HG03066 (cell line): Measurements from ENCODE around the gene MRO.
"Not testable (repeated sequence)": the region's sequence is repeated elsewhere in the genome, so short reads cannot be mapped to it uniquely, and the experiment has no call there.

ENCODE experiments used
- ATAC-seq: cut with Tn5 transposase; IDR thresholded peaks from one replicate; pipeline ENCODE4 v1.9.1; 2021; ENCODE audit warnings: low read depth; ENCODE audit not compliant: unreplicated experiment

The MRO gene

DNA sequence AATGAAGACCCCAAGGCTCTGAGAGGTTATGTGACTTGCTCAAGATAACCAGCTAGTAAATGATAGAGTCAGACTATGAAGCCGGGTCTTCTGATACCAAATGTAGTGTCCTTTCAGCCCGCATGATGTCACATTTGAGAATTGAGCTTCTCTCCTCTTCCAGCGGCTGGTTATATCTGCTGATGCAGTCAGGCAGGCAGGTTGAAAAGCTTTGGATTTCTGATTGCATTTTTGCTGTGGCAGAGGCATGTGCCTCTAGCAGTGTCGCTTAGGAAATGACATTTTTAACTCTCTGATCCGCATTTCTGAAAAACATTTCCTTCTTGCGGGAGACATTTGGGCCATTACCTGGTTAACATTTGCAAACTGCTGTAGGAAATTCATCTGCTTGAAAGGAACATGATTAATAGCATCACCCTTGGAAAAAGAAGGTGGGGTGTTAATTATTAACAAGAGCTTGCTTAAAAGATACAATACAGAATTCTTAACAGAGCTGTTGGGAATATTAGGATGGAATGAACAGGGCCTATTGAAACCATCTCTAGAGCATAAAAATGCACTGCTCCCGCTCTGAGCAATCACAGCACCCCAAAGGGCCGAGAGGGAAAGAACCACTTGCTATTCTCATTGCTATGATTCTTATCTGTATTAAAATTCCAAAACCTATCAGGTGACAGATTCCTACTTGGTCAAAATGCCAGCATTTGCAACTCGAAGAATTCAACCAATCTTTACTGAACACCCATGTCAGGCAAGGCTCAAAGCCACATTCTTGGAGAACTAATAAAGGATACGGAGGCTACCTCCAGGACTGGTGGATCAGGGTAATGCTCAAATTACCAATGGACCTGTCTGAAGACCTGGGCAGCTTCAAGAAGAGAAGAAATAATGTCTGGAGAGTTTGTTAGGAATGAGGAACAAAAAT, 25.9 kb downstream of the MRO start:
- ATAC-seq = no peak

DNA sequence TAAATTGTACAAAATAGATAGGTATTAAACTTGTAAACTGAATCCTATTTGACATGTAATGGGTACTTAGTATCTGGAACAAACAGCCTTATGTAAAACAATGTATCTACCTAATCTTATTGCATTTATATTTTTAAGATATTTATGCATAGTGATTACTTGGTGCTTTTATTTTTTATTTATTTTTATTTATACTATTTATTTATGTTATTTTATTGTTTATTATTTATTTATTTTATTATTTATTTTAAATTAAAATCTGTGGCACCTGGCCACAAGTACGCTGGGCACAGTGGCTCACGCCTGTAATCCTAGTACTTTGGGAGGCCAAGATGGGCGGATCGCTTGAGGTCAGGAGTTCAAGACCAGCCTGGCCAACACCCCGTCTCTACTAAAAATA, 26.9 kb downstream of the MRO start:
- no peak for ATAC-seq

DNA sequence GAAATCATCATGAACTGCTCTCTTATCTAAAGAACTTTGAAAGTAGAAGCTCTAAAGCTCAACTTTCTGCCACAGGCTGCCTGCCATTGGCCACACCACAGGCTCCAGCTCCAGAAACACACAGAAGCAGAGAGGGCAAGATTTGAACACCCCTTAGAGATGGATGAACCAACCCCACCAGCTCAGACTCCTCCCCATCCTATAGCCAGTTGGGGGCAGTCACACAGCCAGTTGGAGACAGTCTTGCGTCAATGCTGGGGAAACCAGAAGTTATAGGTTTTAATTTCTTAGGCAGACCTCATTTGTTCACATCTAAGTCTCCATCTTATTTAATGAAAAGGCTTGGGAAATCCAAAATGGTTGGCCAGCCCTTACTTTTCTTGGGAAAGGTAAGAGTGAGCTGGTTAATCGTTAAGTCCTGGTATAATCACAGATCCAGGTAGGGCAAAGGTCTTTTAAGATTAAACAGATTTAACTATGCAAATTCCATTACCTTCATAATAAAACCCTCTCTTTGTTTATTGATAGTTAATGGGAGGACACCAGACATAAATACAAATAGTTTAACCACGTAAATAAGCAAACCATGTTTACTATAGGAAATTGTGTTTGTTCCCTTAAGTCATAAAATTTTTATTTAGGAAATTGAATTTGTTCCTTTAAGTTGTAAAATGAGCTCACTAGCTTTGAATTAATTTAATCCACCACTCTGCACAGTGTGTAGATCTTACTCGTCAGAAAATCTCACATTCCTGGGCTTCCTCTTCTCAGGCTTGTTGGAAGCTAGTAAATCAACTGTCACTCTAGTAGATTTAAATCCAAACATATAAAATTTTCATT, 28.0 kb downstream of the MRO start:
- ATAC-seq = no peak

DNA sequence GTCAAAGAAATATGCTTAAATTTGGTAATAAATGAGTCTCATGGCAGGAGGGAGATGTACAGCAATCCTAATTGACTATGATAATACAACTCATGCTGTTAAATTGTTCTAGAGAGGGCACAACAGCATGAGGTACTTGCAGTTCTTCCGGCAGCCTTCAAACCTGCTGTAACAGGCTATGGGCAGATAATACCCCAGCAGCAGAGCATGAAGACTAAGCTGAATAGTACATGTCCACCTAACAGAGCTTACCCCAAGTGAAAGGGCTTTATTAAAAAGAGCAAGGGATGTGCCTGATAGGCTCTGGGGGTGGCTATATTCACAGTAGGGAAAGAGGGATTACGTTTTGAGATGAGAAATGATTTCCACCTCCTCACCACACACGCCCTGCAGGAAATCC, 28.9 kb downstream of the MRO start:
- no peak for ATAC-seq

DNA sequence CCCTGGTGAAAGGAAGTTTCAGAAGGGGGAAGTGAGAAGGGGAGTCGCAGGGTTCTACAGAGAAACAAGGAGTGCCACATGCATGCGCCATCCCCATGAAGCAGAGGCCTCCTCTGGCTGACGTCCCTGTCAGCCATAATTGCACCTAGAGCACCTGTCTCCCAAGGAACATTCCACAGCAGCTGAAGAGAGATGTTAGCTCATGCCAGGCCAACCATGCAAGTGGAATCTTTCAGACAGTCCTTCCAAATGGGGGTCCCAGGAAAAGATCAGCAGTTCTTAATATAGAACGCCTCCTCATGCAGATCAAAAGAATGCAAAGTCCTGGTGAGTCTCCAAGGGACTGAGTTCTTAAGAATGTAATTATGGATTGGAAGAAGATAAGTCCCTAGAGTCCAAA, 29.6 kb downstream of the MRO start:
- ATAC-seq = no peak

DNA sequence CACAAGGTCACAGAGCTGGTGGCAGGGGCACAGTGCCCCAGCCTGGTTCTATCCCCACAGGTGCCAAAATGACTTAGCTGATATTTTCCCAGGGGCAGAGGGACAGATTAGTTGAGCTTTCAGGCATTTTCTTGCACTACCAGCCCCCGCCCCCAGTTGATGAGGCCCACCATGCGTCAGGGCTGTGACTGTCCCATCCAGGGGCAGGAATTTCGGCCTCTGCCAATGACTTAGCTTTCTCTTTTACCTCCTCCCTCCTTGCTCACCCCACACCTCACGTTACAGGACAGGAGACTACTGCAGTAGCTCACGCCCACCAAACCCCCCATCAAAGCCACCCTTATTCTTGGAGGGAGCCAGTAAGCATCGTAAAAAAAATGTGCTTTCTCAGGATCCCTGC, 31.5 kb downstream of the MRO start:
- ATAC-seq = no peak

DNA sequence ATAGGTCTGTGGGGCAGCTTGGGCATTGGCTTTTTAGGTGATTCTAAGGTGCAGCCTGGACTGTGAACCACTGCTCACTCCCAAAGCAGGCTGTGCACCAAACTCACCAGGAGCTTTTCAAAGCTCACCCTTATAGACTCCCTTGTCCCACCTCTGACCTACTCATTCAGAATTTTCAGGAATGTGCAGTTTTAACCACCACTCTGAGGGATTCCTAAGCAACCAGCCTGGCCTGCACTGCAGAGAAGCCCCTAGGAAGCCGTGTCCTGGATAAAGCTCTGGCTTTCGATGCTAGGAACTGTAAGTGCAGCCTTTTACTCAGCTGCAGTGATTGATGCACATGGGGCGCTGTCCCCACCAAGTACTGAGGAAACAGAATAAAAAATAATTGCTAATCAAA, 33.0 kb downstream of the MRO start:
- ATAC-seq = no peak

DNA sequence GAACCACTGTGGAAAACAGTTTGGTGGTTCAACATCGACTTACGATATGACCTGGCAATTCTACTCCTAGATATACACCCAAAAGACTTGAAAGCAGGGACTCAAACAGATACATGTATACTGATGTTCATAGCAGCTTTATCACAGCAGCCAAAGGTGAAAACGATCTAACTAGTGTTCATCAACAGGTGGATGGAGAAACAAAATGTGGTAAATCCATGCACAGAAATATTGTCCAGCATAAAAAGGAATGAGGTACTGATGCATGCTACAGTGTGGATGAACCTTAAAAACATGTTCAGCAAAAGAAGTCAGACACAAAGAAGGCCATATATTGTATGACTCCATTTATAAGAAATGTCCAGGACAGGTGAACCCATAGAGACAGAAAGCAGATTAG, 36.3 kb downstream of the MRO start:
- ATAC-seq = no peak

DNA sequence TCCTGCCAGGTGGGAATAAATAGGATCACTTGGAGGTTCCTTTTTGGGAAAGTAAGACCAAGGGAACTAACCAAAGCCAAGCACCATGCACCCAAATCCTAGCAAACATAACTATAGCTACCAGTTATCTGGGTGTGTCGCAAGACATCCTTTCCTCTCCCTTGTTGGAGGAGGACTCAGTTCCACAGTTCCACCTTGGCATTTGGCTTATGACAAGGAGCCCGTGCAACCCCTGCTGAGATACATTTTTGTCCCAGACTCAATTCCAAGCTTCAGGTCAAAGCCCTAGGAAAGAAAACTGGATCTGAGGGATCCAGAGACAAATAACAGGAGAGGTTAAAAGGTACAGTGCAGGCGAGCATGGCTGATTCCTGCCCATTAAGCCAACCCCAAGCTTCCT, 40.8 kb downstream of the MRO start:
- not testable (repeated sequence) for ATAC-seq

DNA sequence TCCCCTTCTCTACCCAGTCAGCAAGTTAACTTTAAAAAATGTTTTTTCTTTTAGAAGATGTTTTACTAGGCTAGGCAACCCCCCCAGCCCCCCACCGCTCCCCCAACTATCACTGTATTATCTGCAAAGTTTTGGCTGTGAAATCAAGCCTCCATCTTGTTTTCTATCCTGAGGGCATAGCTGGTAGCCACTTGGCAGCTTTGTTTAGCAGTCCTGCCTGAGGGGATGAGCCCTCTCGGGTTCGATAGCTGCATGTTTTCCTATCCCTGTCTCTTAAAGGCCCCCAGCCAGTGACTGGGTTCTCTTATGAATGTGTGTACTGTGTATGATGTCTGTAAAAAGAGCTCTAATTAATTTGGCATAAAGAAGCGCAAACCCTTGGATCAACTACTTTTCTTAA, 43.4 kb downstream of the MRO start:
- ATAC-seq = no peak

DNA sequence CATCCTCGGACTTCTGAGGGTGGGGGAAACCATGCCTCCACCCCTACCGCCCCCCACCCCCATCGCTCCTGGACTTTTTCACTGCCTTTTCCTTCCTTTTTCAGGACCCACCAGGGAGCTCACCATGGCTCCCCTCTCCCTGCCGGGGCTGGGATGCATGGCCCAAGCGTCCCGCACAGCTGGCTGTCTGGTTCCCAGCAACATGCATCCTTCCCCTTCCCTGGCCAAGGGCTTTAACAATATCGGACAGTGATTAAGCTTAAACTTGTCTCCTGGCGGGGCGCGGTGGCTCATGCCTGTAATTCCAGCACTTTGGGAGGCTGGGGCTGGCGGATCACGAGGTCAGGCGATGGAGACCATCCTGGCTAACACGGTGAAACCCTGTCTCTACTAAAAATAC, 44.1 kb downstream of the MRO start:
- no peak for ATAC-seq

DNA sequence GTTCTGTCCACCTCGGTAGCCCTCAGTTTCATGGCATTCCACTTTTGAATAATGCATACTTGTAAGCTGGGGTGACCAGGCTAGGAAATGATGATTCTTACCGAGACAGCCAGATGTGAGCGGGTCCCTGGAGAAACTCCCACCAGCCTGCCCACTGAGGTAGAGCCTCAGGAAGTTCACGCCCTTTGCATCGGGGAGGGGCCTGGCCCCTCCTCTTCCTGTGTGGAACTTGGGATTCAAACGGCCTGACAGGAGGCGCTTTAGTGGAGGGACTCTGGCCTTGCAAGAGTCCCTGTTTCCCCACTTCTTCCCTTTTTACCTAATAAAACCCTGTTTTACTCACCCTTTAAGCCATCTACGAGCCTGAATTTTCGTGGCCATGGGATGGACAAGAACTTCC, 44.6 kb downstream of the MRO start:
- no peak for ATAC-seq

DNA sequence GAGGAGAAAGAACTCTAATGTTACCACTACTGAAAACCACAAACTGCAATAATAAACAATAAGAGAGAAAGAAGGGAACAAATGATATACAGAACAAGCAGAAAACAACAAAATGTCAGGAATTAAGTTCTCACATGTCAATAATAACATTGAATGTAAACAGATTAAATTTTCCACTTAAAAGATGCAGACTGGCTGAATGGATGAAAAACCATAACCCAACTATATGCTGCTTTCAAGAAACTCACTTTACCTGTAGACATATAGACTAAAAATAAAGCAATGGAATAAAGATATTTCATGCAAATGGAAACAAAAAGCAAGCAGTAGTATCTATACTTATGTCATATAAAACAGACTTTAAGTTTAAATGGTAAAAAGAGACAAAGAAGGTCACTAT, 50.4 kb downstream of the MRO start:
- ATAC-seq = no peak

DNA sequence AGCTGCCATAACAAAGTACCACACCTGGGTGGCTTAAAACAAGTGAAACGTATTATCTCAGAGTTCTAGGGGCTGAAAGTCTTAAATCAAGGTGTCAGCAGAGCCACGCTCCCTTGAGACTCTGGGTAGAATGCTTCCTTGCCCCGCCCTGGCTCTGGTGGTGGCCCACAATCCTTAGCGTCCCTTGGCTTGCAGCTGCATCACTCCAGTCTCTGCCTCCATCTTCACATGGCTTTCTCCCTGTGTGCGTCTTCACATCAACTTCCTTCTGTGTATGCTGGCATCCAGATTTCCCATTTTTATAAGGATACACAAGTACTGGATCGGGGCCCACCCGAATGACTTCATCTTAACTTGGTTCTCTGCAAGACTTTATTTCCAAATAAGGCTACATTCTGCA, 62.5 kb downstream of the MRO start:
- ATAC-seq = no peak

DNA sequence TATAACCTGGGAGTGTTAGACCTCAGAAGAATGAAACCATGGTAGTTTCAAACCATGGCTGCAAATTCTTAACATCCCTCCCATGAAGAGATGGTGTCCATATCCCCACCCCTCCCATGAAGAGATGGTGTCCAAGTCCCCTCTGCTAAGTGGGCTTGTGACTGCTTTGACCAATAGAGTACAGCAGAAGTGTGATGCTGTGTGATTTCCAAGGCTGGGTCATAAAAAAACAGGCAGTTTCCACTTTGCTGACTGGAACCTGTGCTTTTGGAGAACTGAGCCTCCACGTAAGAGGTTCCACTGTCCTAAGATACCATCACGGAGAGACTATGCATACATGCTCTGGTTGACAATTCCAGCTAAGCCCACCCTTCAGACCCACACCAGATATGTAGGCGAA, 65.5 kb downstream of the MRO start:
- no peak for ATAC-seq

DNA sequence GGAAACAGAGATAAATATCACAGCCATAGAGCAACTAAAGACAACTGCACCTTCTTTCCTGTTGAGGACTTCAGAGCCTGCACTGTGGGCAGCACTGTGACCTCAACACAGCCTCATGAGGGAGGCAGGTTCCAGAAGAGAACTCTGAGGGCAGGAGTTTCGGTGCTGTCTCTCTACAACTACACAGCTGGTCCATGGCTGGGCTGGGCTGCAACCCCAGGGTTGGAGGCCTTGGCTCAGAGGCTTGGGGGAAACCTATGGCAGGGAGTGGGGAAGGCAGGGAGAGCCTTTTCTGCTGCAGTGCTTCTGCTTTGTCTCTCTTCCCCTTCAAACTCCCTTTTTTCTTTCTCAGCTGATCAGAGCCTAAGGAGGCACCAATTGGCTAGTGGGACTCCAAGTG, 66.5 kb downstream of the MRO start:
- no peak for ATAC-seq

DNA sequence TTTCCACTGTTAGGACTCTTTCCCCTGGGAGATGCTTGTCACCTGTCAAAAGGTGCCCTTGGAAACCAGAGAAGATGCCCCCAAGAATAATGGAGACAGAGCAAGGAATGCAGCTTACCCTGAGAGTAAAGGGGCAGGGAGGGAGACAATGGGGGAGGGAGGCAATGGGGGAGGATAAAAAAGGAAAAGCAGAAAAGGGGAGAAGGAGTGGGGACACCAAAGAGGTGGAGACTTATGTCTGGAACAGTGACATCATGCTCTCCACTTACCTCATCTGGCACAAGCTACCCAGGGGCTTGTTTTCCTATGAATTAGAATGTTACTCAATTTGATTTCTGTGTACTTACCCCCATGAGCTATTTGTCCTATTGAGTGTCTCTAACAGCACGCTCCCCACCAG, 67.9 kb downstream of the MRO start:
- no peak for ATAC-seq

DNA sequence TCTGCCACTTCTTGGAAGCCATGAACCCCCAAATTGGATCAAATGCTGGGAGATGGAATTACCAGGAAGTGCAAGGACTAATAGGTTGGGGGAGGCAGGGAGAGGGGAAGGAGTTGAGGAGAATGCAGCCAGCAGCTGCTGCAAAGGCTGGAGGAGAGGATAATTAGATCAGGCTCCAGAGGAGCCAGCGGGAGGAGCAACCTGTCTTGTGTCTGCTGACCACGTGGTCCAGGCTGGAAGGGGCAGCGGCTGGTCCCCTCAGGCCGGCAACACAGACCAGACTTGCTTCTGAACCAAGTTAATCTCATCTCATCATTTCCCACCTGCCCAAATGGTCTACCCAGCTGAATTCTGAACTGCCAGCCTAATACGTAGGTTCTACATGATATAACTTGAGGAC, 68.3 kb downstream of the MRO start:
- ATAC-seq = no peak

DNA sequence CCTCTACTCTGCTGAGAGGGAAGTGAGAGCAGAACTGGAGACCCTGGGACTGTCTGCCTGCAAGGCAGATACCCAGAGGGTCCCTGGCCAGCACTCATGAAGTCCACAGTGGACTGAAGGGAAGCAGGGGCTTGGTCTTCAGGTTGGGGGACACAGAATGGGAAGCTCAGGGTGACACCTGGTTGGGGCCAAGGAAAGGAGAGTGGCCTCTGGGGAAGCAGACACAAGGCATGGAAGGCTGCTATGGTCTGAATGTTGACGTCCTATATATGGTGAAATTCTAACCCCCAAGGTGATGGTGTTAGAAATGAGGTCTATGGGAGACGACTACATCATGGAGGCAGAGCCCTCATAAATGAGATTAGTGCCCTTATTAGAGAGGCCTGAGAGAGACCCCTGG, 69.3 kb downstream of the MRO start:
- ATAC-seq = no peak

DNA sequence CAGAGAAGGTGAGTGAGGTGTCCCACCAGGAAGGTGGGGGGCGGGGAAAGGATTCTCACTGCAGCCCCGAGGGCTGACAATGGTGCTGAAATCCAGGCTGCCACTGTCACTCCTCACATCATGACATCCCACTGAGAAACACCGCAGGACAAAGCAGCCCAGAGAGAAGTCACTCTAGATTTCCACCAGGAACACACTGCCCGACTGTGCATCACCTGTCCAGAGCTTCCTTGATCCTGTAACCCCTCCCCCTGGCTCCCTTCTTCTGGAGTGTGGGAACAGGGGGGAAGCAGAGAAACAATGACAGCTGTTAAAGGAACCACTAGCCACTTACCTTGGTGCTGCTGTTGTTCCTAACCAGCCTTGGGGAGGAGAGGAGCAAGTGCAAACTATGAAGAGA, 69.9 kb downstream of the MRO start:
- no peak for ATAC-seq

DNA sequence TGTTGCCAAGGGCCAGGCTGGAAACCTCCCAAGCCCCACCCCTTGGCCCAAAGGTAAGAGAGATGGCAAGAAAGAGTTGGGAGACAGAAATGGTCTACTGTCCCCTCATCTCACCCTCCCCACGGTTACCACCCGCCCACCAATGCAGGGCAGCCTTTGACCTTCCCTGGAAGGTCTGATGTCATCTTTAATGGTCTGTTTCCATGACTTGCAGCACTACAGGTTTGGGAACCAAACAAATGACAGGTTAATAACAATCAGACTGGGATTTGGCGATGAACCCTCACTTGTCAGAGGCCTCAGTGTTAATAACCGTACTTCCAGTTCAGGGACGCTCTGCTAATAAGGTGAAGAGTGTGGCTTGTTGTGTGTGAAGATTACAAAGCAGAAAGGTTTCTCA, 70.4 kb downstream of the MRO start:
- ATAC-seq = no peak
